Epithelial cell of prostate (primary cell): Measurements from ENCODE around the gene ERICH2.
A peak's percentile ranks its signal among the peaks of the same experiment; 100 is the strongest.

Experiments used
- DNase-seq: peaks from one replicate; pipeline ENCODE4 v3.0.0-alpha.2; 2011; ENCODE audit warnings: low read depth, low spot score
- H3K27ac ChIP-seq: fragments of 450-650 bp; 2 replicates; pipeline ENCODE4 v1.5.1; 2017; ENCODE audit warnings: mild to moderate bottlenecking

Gene ERICH2

DNA sequence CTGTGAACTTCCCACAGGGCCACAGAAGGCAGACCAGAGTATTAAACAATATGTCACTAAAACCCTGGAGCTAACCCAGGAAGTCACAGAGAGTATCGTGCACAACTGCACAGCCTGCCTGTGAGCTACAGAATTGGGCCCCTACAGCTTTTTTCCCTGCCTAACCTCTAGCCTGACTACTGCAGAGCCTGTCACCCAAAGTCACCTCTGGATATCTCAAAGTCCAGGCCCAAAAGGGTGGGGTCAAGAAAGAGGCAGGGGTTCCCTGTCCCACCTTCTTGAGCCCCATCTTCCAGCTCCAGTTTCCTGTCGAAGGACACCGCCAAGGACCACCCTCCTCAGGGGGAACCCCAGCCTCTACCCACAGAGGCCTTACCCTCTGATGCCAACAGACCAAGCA lies 60.0 kb downstream of the ERICH2 start:
- no peak overlapping the region for H3K27ac ChIP-seq
- DNase-seq = no peak

DNA sequence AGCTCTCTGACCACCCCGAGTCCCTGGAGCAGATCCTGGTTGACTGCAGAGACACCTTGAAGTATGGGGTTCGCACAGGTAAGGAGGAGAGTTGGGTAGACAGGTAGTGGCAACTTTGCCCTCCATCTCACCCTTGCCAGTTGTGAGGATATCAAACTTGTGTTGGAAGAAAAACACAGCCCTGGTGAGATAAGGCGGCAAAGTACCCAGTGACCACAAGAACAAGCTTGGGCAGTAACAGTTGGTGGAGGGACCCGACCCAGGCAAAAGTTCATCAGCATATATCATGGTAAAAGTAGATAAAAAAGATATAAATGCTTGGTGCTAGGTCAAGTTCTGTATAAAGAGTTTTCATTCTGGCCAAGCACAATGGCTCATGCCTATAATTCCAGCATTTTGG lies 60.9 kb downstream of the ERICH2 start:
- H3K27ac ChIP-seq = no peak overlapping the region
- DNase-seq = no peak

GRCh38 chr2:170836027-170836426 lies 65.8 kb downstream of the ERICH2 start:
- no peak for DNase-seq
- H3K27ac ChIP-seq = no peak overlapping the region

DNA sequence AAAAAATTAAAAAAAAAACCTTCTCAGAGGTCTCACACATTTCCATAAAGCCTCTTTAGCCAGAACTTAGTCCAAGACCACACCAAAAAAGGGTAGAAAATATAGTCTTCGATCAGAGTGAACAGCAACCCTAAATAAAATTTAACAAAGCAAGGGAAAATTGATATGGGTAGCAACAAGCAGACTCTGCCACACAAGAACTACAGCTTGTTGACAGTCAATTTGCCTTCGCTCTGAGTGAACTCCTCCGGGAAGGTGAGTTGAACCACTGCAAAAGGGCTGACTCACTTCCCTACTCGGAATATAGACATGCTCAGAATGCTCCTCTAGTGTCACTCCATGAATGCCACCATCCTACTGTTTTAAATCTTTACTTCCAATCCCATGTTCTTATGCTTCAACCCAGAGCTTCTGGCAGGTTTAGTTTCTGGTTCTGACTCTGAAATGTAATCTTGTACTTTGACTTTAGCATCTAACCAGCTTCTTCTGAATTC lies 70.6 kb downstream of the ERICH2 start:
- no peak overlapping the region for H3K27ac ChIP-seq
- no peak for DNase-seq

DNA sequence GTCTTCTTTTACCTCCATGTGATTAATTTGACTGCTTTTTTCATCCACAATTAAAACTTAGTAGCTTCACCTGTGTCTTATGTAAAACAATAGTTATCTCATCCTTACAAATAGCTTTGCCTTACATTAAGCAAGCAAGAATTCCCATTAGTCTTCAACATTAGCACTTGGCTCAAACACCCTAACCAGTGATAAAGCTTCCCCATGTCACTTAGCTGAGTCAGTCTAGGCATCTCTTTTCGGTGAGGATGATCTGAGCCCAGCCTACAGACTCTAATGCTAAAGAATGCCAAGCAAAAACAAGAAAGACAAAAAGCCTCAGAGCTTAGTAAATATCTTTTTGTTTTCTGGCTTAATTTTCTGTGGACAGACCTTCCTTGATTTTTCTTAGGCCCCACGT lies 72.6 kb downstream of the ERICH2 start:
- peak; percentile 16 for DNase-seq
- H3K27ac ChIP-seq = peak overlapping the region; percentile 55

GRCh38 chr2:170843656-170844055 lies 73.5 kb downstream of the ERICH2 start:
- peak; percentile 14 for DNase-seq
- peak overlapping the region; percentile 55 for H3K27ac ChIP-seq

- no peak for DNase-seq
Measured at GRCh38 chr2:170845343-170845742, 75.2 kb downstream of the ERICH2 start.

GRCh38 chr2:170846314-170846713 lies 76.1 kb downstream of the ERICH2 start:
- no peak for DNase-seq

More at GRCh38 chr2:170845343-170845742, 75.2 kb downstream of the ERICH2 start:
- H3K27ac ChIP-seq = no peak overlapping the region

DNA sequence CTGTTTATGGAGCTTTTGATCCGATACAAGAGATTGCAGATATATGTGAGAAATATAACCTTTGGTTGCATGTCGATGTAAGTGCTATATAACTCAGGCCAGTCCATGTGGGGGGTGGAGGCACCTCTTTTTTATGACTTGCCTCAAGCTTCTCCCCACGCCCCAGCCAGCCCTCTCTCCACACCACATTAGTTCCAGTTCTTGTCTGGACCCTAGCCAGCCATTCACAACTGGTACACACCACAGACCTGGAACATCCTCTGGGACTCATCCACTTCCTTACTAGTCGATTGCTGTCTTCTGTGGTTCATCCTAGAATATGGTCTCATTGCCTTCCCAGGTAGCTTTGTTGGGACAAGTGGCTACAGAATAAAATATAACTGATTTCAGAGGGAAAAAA lies 77.5 kb downstream of the ERICH2 start:
- no peak overlapping the region for H3K27ac ChIP-seq
- no peak for DNase-seq

More at GRCh38 chr2:170846314-170846713, 76.1 kb downstream of the ERICH2 start:
- H3K27ac ChIP-seq = no peak overlapping the region
